Adrenal gland (tissue), 12 donors: ENCODE results near the gene MPP1. TPM values are rescaled to one million over a fixed set of nuclear protein-coding genes. Genes with fewer than 3 reads are reported as not detected.
"Not testable (repeated sequence)": the region's sequence is repeated elsewhere in the genome, so short reads cannot be mapped to it uniquely, and the experiment has no call there.

Experiments used
- DNase-seq, 7 donors: peaks; one replicate each; pipeline ENCODE4 v3.0.0-alpha.2; 2019 to 2020
- H3K27ac ChIP-seq, 5 donors: fragments of 200-600 bp; sonication (generic) in 4 of 5; 1 replicate in 3 of 5; 2 replicates in 2 of 5; pipeline versions ENCODE4 v1.5.1 to v1.8.0; 2016 to 2020; ENCODE audit warnings: mild to moderate bottlenecking in 1 of 5
- H3K27me3 ChIP-seq: fragments of 200-600 bp; 2 replicates; pipeline ENCODE4 v1.8.0; 2021
- H3K36me3 ChIP-seq, 2 donors: fragments of 200-600 bp; replicated peaks in 1 of 2; 1 replicate in 1 of 2; 2 replicates in 1 of 2; pipeline versions ENCODE4 v1.5.1 to v1.8.0; 2018 to 2022
- H3K4me1 ChIP-seq, 2 donors: fragments of 200-600 bp; replicated peaks in 1 of 2; 1 replicate in 1 of 2; 2 replicates in 1 of 2; pipeline versions ENCODE4 v1.5.1 to v1.8.0; 2018 to 2021
- H3K4me3 ChIP-seq, 4 donors: fragments of 200-600 bp; sonication (generic) in 3 of 4; one replicate each; pipeline ENCODE4 v1.5.1; 2016 to 2018
- H3K9me3 ChIP-seq, 3 donors: fragments of 200-600 bp; sonication (generic) in 1 of 3; replicated peaks in 1 of 3; 1 replicate in 2 of 3; 2 replicates in 1 of 3; pipeline versions ENCODE4 v1.5.1 to v1.8.0; 2016 to 2021
- POLR2A ChIP-seq, 2 donors: fragments of 450-650 bp; IDR thresholded peaks; one replicate each; pipeline ENCODE4 v1.6.1; 2017; ENCODE audit warnings: antibody characterized with exemption in 2 of 2, mild to moderate bottlenecking in 2 of 2, moderate library complexity in 1 of 2
- WGBS, 4 donors: extraction: QIAGEN DNeasy Blood & Tissue Kit in 2 of 4; methylation state at CpG; one replicate each; pipeline versions ENCODE4 v1.1.5 to v1.1.7; 2013 to 2017; 5-methylcytosine and 5-hydroxymethylcytosine counted together
- intact Hi-C, 2 donors: fragments of 100-400 bp; cut with DNase I; formaldehyde crosslinking; loops; one replicate each; pipeline versions ENCODE4 v1.14.1 to v1.15.0; 2022 to 2023
- polyA plus RNA-seq, 3 donors: library from polyadenylated mRNA; stranded (reverse); fragments of 200-250 nt in 2 of 3; fragments of 350-450 nt in 1 of 3; fragmentation: Illumina TruSeq in 1 of 3; extraction: RNeasy Lipid Tissue Mini Kit (QIAGEN cat#74804) in 1 of 3; gene quantifications; one replicate each; pipeline ENCODE4 v1.2.3, GENCODE V29; 2013 to 2014
- total RNA-seq, 9 donors: library from RNA; depleted of rRNA in 4 of 9; stranded (reverse); fragments of >200 nt in 4 of 9; fragments of 120-200 nt in 1 of 9; fragmentation: NEBNext Ultra II Directional in 1 of 9; extraction: Animal tissue kit (Norgen Biotek cat#: 25700) in 1 of 9; gene quantifications; one replicate each; pipeline versions ENCODE4 v1.1.0 to v1.2.4, GENCODE V29; 2013 to 2023
- TF ChIP-seq, protein P1 (sequence below), 6 experiments: fragments of 450-650 bp in 4 of 6; fragments of 200-600 bp in 2 of 6; sonication (generic) in 1 of 6; IDR thresholded peaks; 1 replicate in 5 of 6; 2 replicates in 1 of 6; pipeline versions ENCODE4 v1.5.1 to v1.8.0; 2016 to 2021; ENCODE audit warnings: antibody characterized with exemption in 6 of 6, mild to moderate bottlenecking in 2 of 6, moderate library complexity in 1 of 6
- donor health status: healthy with polysubstance abuse.
- donor health status: Bipolar disorder and iron deficiency.
- donor health status: DM: yes; HTN: yes; CAD: no.
- donor health status: DM: no; HTN: no; CAD: no.
- donor health status: DM: no; HTN: no; CAD: no.
- donor health status: DM: yes; HTN: yes; CAD: no.

MPP1 gene
- total and polyA plus RNA-seq, 12 donors, result 34.4 to 188 (median 57.6) TPM

- Histone ChIP-seq H3K27ac (no peak overlapping the region), H3K36me3 (no peaks in the 10 kb centered on the region), H3K9me3 (no peaks in the 10 kb centered on the region), H3K4me1 (no peaks in the 10 kb centered on the region), H3K27me3 (no peaks in the 10 kb centered on the region), H3K4me3 (no peak overlapping the region)
- TF ChIP-seq, protein P1, sequence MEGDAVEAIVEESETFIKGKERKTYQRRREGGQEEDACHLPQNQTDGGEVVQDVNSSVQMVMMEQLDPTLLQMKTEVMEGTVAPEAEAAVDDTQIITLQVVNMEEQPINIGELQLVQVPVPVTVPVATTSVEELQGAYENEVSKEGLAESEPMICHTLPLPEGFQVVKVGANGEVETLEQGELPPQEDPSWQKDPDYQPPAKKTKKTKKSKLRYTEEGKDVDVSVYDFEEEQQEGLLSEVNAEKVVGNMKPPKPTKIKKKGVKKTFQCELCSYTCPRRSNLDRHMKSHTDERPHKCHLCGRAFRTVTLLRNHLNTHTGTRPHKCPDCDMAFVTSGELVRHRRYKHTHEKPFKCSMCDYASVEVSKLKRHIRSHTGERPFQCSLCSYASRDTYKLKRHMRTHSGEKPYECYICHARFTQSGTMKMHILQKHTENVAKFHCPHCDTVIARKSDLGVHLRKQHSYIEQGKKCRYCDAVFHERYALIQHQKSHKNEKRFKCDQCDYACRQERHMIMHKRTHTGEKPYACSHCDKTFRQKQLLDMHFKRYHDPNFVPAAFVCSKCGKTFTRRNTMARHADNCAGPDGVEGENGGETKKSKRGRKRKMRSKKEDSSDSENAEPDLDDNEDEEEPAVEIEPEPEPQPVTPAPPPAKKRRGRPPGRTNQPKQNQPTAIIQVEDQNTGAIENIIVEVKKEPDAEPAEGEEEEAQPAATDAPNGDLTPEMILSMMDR (IDR thresholded peaks at IDR 0.05), result no peak
- no peak for TF ChIP-seq POLR2A (IDR thresholded peaks at IDR 0.05)
- DNase-seq, result no peak
- intact Hi-C loops, result no loop called here
Observed at GRCh38 chrX:154829134-154829533, 23.8 kb upstream of the MPP1 start.

GRCh38 chrX:154828016-154828408, 22.7 kb upstream of the MPP1 start:
- Histone ChIP-seq H3K27ac (peak overlapping the region in 1 of 5 donors; percentile 22), H3K4me3 (no peak overlapping the region), H3K27me3 (no peaks in the 10 kb centered on the region), H3K4me1 (no peaks in the 10 kb centered on the region), H3K36me3 (no peaks in the 10 kb centered on the region), H3K9me3 (no peaks in the 10 kb centered on the region)
- 73 to 88% (median 79%) methylated on average over 2 of the region's 2 CpGs; no CpG with 5 or more reads in 1 of the 4 donors for WGBS, 4 donors
- DNase-seq, result no peak
- intact Hi-C loops, result no loop called here
- TF ChIP-seq, protein P1 (IDR thresholded peaks at IDR 0.05), result no peak
- no peak for TF ChIP-seq POLR2A (IDR thresholded peaks at IDR 0.05)

DNA sequence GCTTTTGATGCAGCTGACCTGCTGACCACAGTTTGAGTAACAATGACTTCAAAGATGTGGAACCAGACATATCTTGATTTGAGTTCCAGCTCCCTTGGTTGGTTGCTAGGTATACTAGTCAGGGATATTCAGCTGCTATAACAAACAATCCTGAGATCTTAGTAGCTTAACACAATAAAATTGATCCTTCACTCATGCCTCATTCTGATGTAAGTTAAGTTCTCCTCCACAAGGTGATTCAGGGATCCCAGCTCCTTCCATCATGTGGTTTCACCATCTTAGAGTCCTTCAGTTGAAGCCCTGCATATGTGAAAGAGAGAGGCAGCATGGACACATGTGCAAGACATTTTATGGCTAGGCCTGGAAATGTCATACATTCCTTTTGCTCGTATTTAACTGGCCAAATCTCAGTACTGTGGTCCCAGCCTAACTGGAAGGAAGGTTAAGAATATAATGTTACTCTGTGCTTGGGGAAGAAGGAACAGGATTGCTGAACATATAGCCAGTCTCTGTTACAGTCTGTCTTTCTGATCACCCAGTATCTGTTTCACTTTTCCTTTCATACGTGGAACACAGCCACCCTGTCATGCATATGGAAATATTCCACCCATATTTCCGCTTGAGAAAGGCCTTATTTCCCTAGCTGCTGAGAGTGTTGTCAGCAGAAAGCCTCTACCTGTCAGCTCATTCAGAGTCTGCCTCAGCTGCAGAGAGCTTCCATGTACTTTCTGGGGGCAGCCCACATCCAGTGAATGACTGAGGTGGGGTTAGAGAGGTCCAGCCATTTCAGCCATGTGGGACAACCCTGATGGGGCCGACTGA, 22.1 kb upstream of the MPP1 start:
- Histone ChIP-seq H3K27me3 (no peaks in the 10 kb centered on the region), H3K27ac (peak overlapping the region in 1 of 5 donors; percentile 22), H3K9me3 (no peaks in the 10 kb centered on the region), H3K36me3 (no peaks in the 10 kb centered on the region), H3K4me1 (no peaks in the 10 kb centered on the region), H3K4me3 (no peak overlapping the region)
- TF ChIP-seq, protein P1 (IDR thresholded peaks at IDR 0.05), result no peak
- TF ChIP-seq POLR2A (IDR thresholded peaks at IDR 0.05), result no peak
- no peak for DNase-seq
- intact Hi-C loops, result no loop called here
- WGBS, 4 donors, result 53 to 77% (median 64%) methylated on average over 2 to 4 of the region's 4 CpGs

GRCh38 chrX:154825586-154825985, 20.3 kb upstream of the MPP1 start:
- DNase-seq, H3K27me3 ChIP-seq, H3K27ac ChIP-seq, intact Hi-C loops, H3K4me3 ChIP-seq, H3K4me1 ChIP-seq, H3K36me3 ChIP-seq, H3K9me3 ChIP-seq: not testable (repeated sequence)
- WGBS, 4 donors, result no CpG with 5 or more reads among the region's 3 CpGs

- 76 to 95% (median 90%) methylated on average over 1 of the region's 1 CpG for WGBS, 4 donors
- no peaks in the 10 kb centered on the region for H3K9me3 ChIP-seq
- H3K27ac ChIP-seq, result no peak overlapping the region
- no peak overlapping the region for H3K4me3 ChIP-seq
- intact Hi-C loops, result no loop called here
- DNase-seq, result no peak
- no peaks in the 10 kb centered on the region for H3K36me3 ChIP-seq
- TF ChIP-seq POLR2A (IDR thresholded peaks at IDR 0.05), result no peak
- TF ChIP-seq, protein P1 (IDR thresholded peaks at IDR 0.05), result no peak
- H3K4me1 ChIP-seq, result no peaks in the 10 kb centered on the region
- H3K27me3 ChIP-seq, result no peaks in the 10 kb centered on the region
Observed at GRCh38 chrX:154824638-154825037, 19.4 kb upstream of the MPP1 start.
